ENCODE measurements around the gene THSD8. TPM values are rescaled to one million over a fixed set of nuclear protein-coding genes. Genes with fewer than 3 reads are reported as not detected.

The THSD8 gene
- total RNA-seq, 2 donors from 2014 or later, result not detected

DNA sequence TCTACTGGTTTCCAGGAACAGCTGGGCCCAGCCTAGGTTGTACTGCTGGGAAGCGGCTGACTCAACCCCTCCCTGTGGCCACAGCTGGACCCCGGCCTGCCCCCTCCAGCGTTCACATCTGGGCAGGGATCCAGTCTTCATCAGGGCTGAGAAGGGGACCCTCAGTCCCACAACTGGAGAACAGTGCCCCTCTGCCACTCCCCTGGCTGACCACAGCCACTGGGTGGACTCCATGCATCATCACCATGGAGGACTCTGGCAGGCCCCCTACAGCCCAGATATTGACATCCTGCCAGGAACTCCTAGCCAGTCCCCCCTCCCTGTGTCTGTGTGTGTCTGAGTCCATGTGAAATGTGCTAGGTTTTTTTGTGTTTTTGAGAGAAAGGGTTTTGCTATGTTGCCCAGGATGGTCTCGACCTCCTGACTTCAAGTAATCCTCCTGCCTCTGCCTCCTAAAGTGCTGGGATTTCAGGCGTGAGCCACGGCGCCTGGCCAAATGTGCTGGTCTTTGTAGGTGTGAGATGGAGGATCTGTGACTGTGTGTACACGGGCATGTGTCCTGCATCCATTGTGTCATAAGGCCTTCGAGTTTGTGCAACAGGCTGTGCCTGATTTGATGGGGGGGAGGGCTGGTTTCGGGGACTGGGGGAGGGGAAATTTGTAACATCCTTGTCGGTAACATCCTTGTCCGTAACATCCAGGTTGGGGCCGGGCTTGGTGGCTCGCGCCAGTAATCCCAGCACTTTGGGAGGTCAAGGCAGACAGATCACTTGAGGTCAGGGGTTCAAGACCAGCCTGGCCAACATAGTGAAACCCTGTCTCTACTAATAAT, 22.5 kb upstream of the THSD8 start:
- no peaks in the 10 kb centered on the region for H3K9me3 ChIP-seq
- no peaks in the 10 kb centered on the region for H3K36me3 ChIP-seq
- TF ChIP-seq CTCF (IDR thresholded peaks at IDR 0.05), result no peak
- peaks cover 24 to 61% of the 10 kb centered on the region in 2 donors for H3K4me1 ChIP-seq (ENCODE audit: control insufficient read depth in 1 of 2, low read depth in 2 of 2)
- peak overlapping the region; percentile 94 to 95 for H3K27ac ChIP-seq
- DNase-seq (ENCODE audit: low spot score) (no peak), ATAC-seq (ENCODE audit: insufficient number of reproducible peaks, low FRiP score, low read depth) (no peak)
- H3K27me3 ChIP-seq (replicated peaks; ENCODE audit: insufficient read depth), result no peaks in the 10 kb centered on the region
- H3K4me3 ChIP-seq, result peak overlapping the region; percentile 85

- H3K4me1 ChIP-seq (ENCODE audit: control insufficient read depth in 1 of 2, low read depth in 2 of 2), result peaks cover 42 to 79% of the 10 kb centered on the region in 2 donors
- TF ChIP-seq CTCF (IDR thresholded peaks at IDR 0.05), result no peak
- ATAC-seq (ENCODE audit: insufficient number of reproducible peaks, low FRiP score, low read depth), result no peak
Observed at GRCh38 chr19:12782174-12782423, 19.8 kb upstream of the THSD8 start.

GRCh38 chr19:12782424-12783290, 19.2 kb upstream of the THSD8 start:
- DNase-seq (ENCODE audit: low spot score) (no peak), ATAC-seq (ENCODE audit: insufficient number of reproducible peaks, low FRiP score, low read depth) (no peak)
- peak; percentile 20 for TF ChIP-seq CTCF (IDR thresholded peaks at IDR 0.05)

More at GRCh38 chr19:12782174-12782423, 19.8 kb upstream of the THSD8 start:
- DNase-seq (ENCODE audit: low spot score), result no peak
- Histone ChIP-seq H3K27me3 (replicated peaks; ENCODE audit: insufficient read depth) (no peaks in the 10 kb centered on the region), H3K9me3 (no peaks in the 10 kb centered on the region), H3K27ac (peak overlapping the region; percentile 99 to 100), H3K4me3 (peak overlapping the region; percentile 76), H3K36me3 (no peaks in the 10 kb centered on the region)

GRCh38 chr19:12783291-12783848, 18.5 kb upstream of the THSD8 start:
- H3K4me1 ChIP-seq (ENCODE audit: control insufficient read depth in 1 of 2, low read depth in 2 of 2), result peaks cover 52 to 81% of the 10 kb centered on the region in 2 donors
- H3K9me3 ChIP-seq, result no peaks in the 10 kb centered on the region
- no peak for TF ChIP-seq CTCF (IDR thresholded peaks at IDR 0.05)
- H3K27ac ChIP-seq, result peak overlapping the region; percentile 99 to 100
- ATAC-seq (ENCODE audit: insufficient number of reproducible peaks, low FRiP score, low read depth), result no peak
- no peaks in the 10 kb centered on the region for H3K27me3 ChIP-seq (replicated peaks; ENCODE audit: insufficient read depth)
- H3K4me3 ChIP-seq, result peak overlapping the region; percentile 76
- H3K36me3 ChIP-seq, result no peaks in the 10 kb centered on the region
- no peak for DNase-seq (ENCODE audit: low spot score)

More at GRCh38 chr19:12782424-12783290, 19.2 kb upstream of the THSD8 start:
- no peaks in the 10 kb centered on the region for H3K27me3 ChIP-seq (replicated peaks; ENCODE audit: insufficient read depth)
- H3K4me3 ChIP-seq, result peak overlapping the region; percentile 76
- peak overlapping the region; percentile 99 to 100 for H3K27ac ChIP-seq
- H3K4me1 ChIP-seq (ENCODE audit: control insufficient read depth in 1 of 2, low read depth in 2 of 2), result peaks cover 45 to 81% of the 10 kb centered on the region in 2 donors
- H3K36me3 ChIP-seq, result no peaks in the 10 kb centered on the region
- no peaks in the 10 kb centered on the region for H3K9me3 ChIP-seq

Measured in thoracic aorta (tissue), 2 donors.